Mucosa of descending colon (tissue), 3 donors: ENCODE measurements around the gene SEC24C. TPM values are rescaled to one million over a fixed set of nuclear protein-coding genes. Genes with fewer than 3 reads are reported as not detected.
A peak's percentile ranks its signal among the peaks of the same experiment; 100 is the strongest.

Experiments
- ATAC-seq: fragments of 200-7000 bp; cut with Tn5 transposase; one replicate; pipeline ENCODE4 v1.9.1; 2020; ENCODE audit warnings: mild to moderate bottlenecking, moderate library complexity
- DNase-seq, 3 donors: peaks; one replicate each; pipeline ENCODE4 v3.0.0-alpha.2; 2020
- H3K36me3 ChIP-seq: fragments of 200-600 bp; one replicate; pipeline ENCODE4 v1.8.0; 2021; ENCODE audit warnings: low read depth, mild to moderate bottlenecking
- H3K4me1 ChIP-seq: fragments of 200-600 bp; one replicate; pipeline ENCODE4 v1.8.0; 2021; ENCODE audit warnings: low read depth, mild to moderate bottlenecking
- H3K4me3 ChIP-seq: fragments of 200-600 bp; one replicate; pipeline ENCODE4 v1.8.0; 2021; ENCODE audit warnings: mild to moderate bottlenecking
- H3K9me3 ChIP-seq: fragments of 200-600 bp; one replicate; pipeline ENCODE4 v1.8.0; 2021; ENCODE audit warnings: mild to moderate bottlenecking
- intact Hi-C, 2 donors: fragments of 100-400 bp; cut with DNase I in 1 of 2; cut with micrococcal nuclease in 1 of 2; formaldehyde crosslinking; loops; one replicate each; pipeline versions ENCODE4 v1.11.0 to v1.11.1; 2022; cut with DNase I, micrococcal nuclease
- total RNA-seq, 3 donors: library from RNA; stranded (reverse); fragmentation: NEBNext Ultra II Directional in 2 of 3; extraction: Animal tissue kit (Norgen Biotek cat#: 25700) in 2 of 3; gene quantifications; one replicate each; pipeline versions ENCODE4 v1.2.1 to v1.2.4, GENCODE V29; 2021 to 2023
- TF ChIP-seq, protein P1 (sequence below): fragments of 200-600 bp; IDR thresholded peaks from one replicate; pipeline ENCODE4 v1.8.0; 2022; ENCODE audit warnings: antibody characterized with exemption, mild to moderate bottlenecking
- donor health status: DM: no; HTN: no; CAD: no; lungs with moderate emphysema.
- donor health status: DM: no; HTN: no; CAD: no.
- donor health status: DM: no; HTN: yes; CAD: no.

The SEC24C gene
- total RNA-seq, 3 donors from 2014 or later: 64.5 to 73.6 (median 71.2) TPM

DNA sequence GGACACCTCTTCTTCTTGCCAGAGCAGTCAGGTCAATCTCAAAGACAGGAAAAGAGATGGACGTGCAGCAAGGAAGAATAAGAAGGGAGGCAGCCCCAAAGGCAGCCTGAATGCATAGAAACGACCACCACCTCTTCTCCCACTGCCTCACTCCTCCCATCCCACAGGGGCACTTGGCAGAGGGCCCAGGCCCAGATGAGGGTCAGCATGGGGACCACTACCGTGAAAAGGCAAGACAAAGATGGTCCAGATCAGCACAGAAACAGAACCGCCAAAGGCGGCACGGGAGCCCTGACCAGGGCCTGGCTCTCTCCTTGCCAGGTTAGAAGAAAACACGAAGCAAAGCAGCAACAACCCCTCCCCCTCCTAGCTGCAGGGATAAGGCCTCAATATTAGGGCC is 69.2 kb downstream of the SEC24C start:
- intact Hi-C loops: no loop called here
- Histone ChIP-seq H3K4me1 (peaks cover 8% of the 10 kb centered on the region), H3K9me3 (no peaks in the 10 kb centered on the region), H3K4me3 (no peak overlapping the region), H3K36me3 (no peaks in the 10 kb centered on the region)
- ATAC-seq: no peak
- TF ChIP-seq, protein P1, sequence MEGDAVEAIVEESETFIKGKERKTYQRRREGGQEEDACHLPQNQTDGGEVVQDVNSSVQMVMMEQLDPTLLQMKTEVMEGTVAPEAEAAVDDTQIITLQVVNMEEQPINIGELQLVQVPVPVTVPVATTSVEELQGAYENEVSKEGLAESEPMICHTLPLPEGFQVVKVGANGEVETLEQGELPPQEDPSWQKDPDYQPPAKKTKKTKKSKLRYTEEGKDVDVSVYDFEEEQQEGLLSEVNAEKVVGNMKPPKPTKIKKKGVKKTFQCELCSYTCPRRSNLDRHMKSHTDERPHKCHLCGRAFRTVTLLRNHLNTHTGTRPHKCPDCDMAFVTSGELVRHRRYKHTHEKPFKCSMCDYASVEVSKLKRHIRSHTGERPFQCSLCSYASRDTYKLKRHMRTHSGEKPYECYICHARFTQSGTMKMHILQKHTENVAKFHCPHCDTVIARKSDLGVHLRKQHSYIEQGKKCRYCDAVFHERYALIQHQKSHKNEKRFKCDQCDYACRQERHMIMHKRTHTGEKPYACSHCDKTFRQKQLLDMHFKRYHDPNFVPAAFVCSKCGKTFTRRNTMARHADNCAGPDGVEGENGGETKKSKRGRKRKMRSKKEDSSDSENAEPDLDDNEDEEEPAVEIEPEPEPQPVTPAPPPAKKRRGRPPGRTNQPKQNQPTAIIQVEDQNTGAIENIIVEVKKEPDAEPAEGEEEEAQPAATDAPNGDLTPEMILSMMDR: no peak
- DNase-seq: no peak

DNA sequence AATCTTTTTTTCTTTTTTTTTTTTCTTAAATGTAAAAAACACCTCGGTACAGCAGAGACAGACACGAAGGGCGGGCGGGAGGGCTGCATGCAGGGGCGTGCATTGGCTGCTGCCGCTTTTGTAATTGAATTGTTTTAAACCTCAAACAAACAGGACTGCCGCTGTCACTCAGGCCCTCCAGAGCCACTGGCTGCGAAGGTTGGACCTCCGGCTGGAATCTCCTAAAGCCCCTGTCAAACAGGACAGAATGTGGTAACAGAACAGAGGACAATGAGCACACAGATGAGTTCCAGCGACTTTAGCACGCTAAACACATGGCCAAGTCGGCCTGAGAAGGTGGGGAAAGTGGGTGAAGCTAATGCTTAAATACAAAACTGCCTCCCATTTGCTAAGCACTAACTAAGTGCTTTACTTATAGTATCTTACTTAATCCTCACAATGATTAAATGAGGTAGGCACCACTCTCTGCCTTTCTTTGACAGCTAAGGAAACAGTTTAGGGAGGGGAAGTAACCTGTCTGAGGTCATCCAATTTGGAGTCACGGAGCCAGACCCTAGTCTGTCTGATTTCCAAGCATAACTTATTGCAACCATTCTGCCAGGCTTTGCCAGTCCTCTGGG is 70.2 kb downstream of the SEC24C start:
- Histone ChIP-seq H3K36me3 (no peaks in the 10 kb centered on the region), H3K9me3 (no peaks in the 10 kb centered on the region), H3K4me1 (peaks cover 8% of the 10 kb centered on the region), H3K4me3 (no peak overlapping the region)
- ATAC-seq (no peak), DNase-seq (no peak)
- TF ChIP-seq, protein P1: no peak
- intact Hi-C loops: no loop called here

DNA sequence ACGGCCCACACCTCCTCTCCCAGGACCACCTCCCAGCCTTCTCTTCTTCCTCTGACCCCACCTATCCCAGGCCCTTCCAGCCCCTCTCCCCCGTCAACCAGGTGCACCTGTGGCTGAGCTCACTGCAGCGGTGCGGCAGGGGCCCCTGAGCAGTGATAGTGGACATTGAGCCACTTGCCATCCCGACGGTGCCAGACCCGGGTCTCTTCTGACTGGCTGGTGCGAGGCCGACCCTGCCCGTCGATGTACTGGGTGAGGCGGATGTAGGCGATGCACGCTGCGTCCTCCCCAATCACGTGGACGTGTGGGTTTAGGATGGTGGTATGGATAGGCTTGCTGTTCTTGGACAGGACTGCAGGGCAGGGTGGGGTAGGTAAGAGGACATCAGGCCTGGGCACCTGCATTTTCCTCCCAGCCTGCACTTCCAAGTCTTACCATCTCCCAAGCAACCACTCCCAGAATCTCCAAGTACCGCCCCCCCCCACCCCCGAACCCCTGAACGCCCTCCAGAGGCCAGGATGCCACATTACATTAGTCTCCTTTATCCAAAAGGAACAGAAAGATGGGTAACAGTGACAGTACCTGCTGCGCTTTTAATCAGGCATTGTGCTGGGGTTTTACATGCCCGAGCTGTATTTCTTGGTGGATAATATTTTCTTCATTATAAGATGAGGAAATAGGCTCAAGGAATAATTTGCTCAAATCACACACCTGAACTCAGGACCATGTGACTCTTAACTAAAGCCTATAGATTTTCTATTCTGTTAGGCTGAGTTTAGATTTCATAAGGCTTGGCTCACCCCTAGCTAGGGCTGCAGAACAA is 70.9 kb downstream of the SEC24C start:
- no peak overlapping the region for H3K4me3 ChIP-seq
- peaks cover 9% of the 10 kb centered on the region for H3K4me1 ChIP-seq

DNA sequence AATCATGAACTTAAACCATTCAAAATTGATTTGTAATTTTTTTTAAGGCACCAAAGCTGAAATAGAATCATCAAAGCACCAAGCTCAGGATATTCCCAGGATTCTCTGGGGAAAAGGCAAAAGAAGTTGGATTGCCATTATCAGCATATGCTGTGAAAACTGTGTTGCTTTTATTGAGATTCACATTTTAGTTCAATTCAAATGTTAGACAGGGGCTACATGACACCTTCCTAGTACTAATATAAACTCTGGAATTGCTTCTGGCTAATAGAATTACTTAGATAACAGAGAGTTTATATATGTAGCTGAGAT is 71.5 kb downstream of the SEC24C start:
- Histone ChIP-seq H3K4me1 (peaks cover 7% of the 10 kb centered on the region), H3K9me3 (no peaks in the 10 kb centered on the region), H3K36me3 (no peaks in the 10 kb centered on the region), H3K4me3 (no peak overlapping the region)
- intact Hi-C loops: no loop called here
- DNase-seq: no peak
- ATAC-seq: no peak
- TF ChIP-seq, protein P1: no peak

More for the DNA sequence above, 70.9 kb downstream of the SEC24C start:
- ATAC-seq (no peak), DNase-seq (peak in 1 of 3 donors; percentile 61)
- TF ChIP-seq, protein P1: no peak
- Histone ChIP-seq H3K9me3 (no peaks in the 10 kb centered on the region), H3K36me3 (no peaks in the 10 kb centered on the region)
- intact Hi-C loops: no loop called here

DNA sequence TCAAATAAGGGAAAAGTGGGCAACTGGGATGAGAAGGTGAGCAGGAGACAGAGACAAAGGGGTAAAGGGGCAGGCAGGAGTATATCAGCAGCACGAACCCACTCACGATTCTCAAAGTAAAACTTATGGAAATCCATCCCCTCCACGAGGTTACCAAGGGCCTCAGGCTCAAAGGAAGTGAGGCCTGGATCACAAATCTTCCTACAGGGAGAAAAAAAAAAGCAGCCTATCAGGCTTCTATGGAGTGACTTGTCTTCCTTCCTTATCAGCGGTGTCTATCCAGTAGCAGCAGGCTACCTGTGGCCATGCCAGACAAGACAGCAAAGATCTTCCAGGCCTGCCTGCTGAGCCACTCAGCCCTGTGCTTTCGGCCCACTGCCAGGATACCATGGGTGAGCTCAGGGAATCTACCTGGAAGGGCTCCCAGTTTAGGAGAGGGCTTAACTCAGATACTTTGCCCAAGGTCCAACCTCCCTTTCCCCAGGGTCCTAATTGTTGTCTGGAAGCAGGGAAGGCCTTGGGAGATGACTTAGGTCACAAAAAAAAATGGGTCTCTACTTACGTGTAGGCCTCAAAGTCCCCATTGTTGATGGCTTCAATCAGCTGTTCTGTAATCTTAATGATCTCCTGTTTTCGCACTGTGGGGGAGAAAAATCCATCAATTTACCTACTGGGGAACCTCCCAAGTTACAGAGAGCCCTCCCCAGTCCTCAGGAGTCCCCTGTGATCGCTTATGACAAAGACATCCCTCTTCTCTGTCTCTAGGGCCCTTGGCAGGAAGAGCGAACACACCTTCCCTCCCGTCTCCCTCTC is 73.0 kb downstream of the SEC24C start:
- TF ChIP-seq, protein P1: no peak
- peaks cover 7% of the 10 kb centered on the region for H3K4me1 ChIP-seq
- H3K4me3 ChIP-seq: no peak overlapping the region
- ATAC-seq (no peak), DNase-seq (no peak)
- no peaks in the 10 kb centered on the region for H3K36me3 ChIP-seq
- intact Hi-C loops: no loop called here
- H3K9me3 ChIP-seq: no peaks in the 10 kb centered on the region
